Fibroblast of the aortic adventitia (primary cell): ENCODE results near the gene CAMK2N2. TPM values are rescaled to one million over a fixed set of nuclear protein-coding genes. Genes with fewer than 3 reads are reported as not detected.

ENCODE experiments used
- DNase-seq: peaks from one replicate; pipeline ENCODE4 v3.0.0-alpha.2; 2010; ENCODE audit warnings: low read depth
- H3K4me3 ChIP-seq: 2 replicates; pipeline ENCODE4 v1.5.1; 2011; ENCODE audit warnings: low read depth, mild to moderate bottlenecking, control low read depth, low read length, moderate library complexity
- CTCF ChIP-seq: IDR thresholded peaks from 2 replicates; pipeline ENCODE4 v1.5.1; 2011; ENCODE audit warnings: mild to moderate bottlenecking, low read length, control low read depth, inconsistent platforms; ENCODE audit not compliant: insufficient read depth
- total RNA-seq: library from RNA; depleted of rRNA; stranded (reverse); fragments of >200 nt; gene quantifications from 2 replicates; pipeline ENCODE4 v1.2.3, GENCODE V29; 2012; ENCODE audit warnings: low replicate concordance

Gene CAMK2N2
- total RNA-seq, 1 donor = 0.09 TPM

- DNase-seq = no peak
- H3K4me3 ChIP-seq = no peak overlapping the region
These were observed 32.8 kb downstream of the CAMK2N2 start for GRCh38 chr3:184228376-184229137.

DNA sequence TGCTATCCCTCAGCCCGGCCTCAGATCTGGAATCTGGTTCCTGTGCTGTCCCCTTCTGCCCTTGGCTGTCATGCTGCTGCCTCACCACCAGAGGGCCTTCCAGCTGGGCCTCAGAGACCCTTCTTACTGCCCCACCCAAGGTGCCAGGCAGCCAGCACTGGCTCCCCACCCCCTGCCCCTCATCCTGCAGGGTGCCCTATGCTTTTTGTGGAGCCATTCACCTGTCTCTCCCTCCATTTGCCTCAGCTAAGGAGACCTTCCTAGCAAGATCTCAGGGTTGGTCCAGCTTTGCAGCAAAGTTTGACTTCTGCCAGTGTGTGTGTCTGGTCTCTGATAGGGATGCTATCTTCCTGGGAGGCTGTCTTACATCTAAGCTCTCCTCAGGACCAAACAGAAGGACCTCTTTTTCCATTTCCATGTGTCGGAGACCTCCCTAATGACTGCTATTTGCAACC, 33.8 kb downstream of the CAMK2N2 start:
- no peak overlapping the region for H3K4me3 ChIP-seq
- peak; percentile 91 for TF ChIP-seq CTCF
- DNase-seq = no peak

More at GRCh38 chr3:184228376-184229137, 32.8 kb downstream of the CAMK2N2 start:
- no peak for TF ChIP-seq CTCF

DNA sequence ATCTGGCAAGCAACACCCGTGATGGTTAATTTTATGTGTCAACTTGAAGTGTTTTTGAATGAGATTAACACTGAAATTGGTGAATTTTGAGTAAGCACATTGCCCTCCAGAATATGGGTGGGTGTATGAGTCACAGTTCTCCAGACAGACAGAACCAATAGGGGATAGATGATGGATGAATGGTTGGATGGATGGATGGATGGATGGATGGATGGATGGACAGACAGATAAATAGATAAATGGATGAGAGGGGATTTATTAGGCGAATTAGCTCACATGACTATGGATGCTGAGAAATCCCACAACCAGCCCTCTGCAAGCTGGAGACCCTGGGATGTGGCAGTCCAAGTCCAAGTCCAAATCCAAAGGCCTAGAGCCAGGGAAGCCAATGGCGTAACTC, 37.4 kb downstream of the CAMK2N2 start:
- no peak for DNase-seq
- TF ChIP-seq CTCF = no peak
- H3K4me3 ChIP-seq = no peak overlapping the region

DNA sequence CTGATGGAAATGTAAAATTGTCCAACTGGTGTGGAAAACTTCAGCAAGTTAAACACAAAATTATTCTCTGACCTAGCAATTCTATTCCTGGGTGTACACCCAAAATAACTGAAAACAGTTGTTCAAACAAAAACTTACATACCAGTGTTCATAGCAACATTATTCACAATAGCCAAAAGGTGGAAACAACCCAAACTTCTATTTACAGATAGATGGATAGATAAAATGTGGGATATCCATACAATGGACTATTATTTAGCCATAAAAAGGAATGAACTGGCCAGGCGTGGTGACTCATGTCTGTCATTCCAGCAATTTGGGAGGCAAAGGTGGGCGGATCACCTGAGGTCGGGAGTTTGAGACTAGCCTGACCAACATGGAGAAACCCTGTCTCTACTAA, 38.8 kb downstream of the CAMK2N2 start:
- peak; percentile 64 for DNase-seq
- TF ChIP-seq CTCF = no peak
- no peak overlapping the region for H3K4me3 ChIP-seq

GRCh38 chr3:184218814-184219213, 42.5 kb downstream of the CAMK2N2 start:
- H3K4me3 ChIP-seq = no peak overlapping the region
- no peak for TF ChIP-seq CTCF
- no peak for DNase-seq

GRCh38 chr3:184211718-184212117, 49.6 kb downstream of the CAMK2N2 start:
- no peak for DNase-seq

More at GRCh38 chr3:184211718-184212117, 49.6 kb downstream of the CAMK2N2 start:
- no peak overlapping the region for H3K4me3 ChIP-seq
- no peak for TF ChIP-seq CTCF
